GM12878 (cell line): ENCODE results near the gene POP5. TPM values are rescaled to one million over a fixed set of nuclear protein-coding genes. Genes with fewer than 3 reads are reported as not detected.

Experiments used
- ATAC-seq: fragments of 200-7000 bp; cut with Tn5 transposase; 3 replicates; pipeline ENCODE4 v1.9.1; 2020; ENCODE audit warnings: mild to moderate bottlenecking, moderate library complexity
- BruUV-seq: library from RNA; stranded (reverse); fragments of 400-500 nt; replicated peaks from 2 replicates; lab custom pipeline; 2021; lab: Mats Ljungman, UMichigan
- CTCF ChIA-PET: fragments of 300-600 bp; sonication (Branson Sonifier 250); formaldehyde crosslinking; extraction: SDS; loops from one replicate; lab custom pipeline; 2021; ENCODE audit warnings: inconsistent platforms; lab: Yijun Ruan, JAX
- POLR2A ChIA-PET: fragments of 350-600 bp; formaldehyde crosslinking; extraction: SDS; loops from one replicate; lab custom pipeline; 2021; ENCODE audit warnings: inconsistent platforms; lab: Charles Lee
- RAD21 ChIA-PET: fragments of 300-600 bp; sonication (Branson Sonifier 250); formaldehyde crosslinking; loops from one replicate; lab custom pipeline; 2023; ENCODE audit warnings: antibody characterized with exemption; ENCODE audit not compliant: unreplicated experiment; lab: Charles Lee
- SMC1A ChIA-PET: fragments of 300-600 bp; sonication (Branson Sonifier 250); formaldehyde crosslinking; loops from one replicate; lab custom pipeline; 2023; ENCODE audit not compliant: unreplicated experiment, uncharacterized antibody; lab: Charles Lee
- DNase-seq: peaks from one replicate; pipeline ENCODE4 v3.0.0-alpha.2; 2011; ENCODE audit warnings: low read depth, low spot score
- FAIRE-seq: peaks from 3 replicates; lab custom pipeline; 2011; peaks lifted over from hg19 to GRCh38; lab: Jason Lieb, UNC
- H2AFZ ChIP-seq: 2 replicates; pipeline ENCODE4 v1.6.0; 2011; ENCODE audit warnings: low read depth, low read length, control low read depth; ENCODE audit not compliant: control insufficient read depth
- H3K27ac ChIP-seq: 2 replicates; pipeline ENCODE4 v1.5.1; 2011; ENCODE audit warnings: control low read depth; ENCODE audit not compliant: control insufficient read depth, insufficient read depth
- H3K27me3 ChIP-seq, 2 experiments: replicated peaks in 1 of 2; 2 replicates each; pipeline versions ENCODE4 v1.6.0 to v1.6.1; 2011; ENCODE audit warnings: low read length in 1 of 2; ENCODE audit not compliant: control insufficient read depth in 2 of 2, insufficient read depth in 2 of 2
- H3K36me3 ChIP-seq, 2 experiments: 2 replicates each; pipeline ENCODE4 v1.5.1; 2011; ENCODE audit warnings: low read length in 1 of 2; ENCODE audit not compliant: control insufficient read depth in 2 of 2, insufficient read depth in 2 of 2
- H3K4me1 ChIP-seq: 2 replicates; pipeline ENCODE4 v1.6.1; 2011; ENCODE audit warnings: mild to moderate bottlenecking, low read length, moderate library complexity, mixed read lengths; ENCODE audit not compliant: control insufficient read depth, insufficient read depth
- H3K4me2 ChIP-seq: 2 replicates; pipeline ENCODE4 v1.6.0; 2011; ENCODE audit warnings: control low read depth; ENCODE audit not compliant: control insufficient read depth, insufficient read depth
- H3K4me3 ChIP-seq: fragments of 200-600 bp; sonication (generic); 2 replicates; pipeline ENCODE4 v1.5.1; 2016
- H3K79me2 ChIP-seq: 2 replicates; pipeline ENCODE4 v1.6.0; 2011; ENCODE audit warnings: low read length; ENCODE audit not compliant: control insufficient read depth, insufficient read depth
- H3K9ac ChIP-seq: 2 replicates; pipeline ENCODE4 v1.8.0; 2011; ENCODE audit warnings: low read length, control low read depth, mixed read lengths; ENCODE audit not compliant: control insufficient read depth, insufficient read depth
- H3K9me3 ChIP-seq: replicated peaks from 3 replicates; pipeline ENCODE4 v1.5.1; 2011; ENCODE audit warnings: mild to moderate bottlenecking, low read length; ENCODE audit not compliant: control insufficient read depth, insufficient read depth
- H4K20me1 ChIP-seq: 2 replicates; pipeline ENCODE4 v1.6.0; 2011; ENCODE audit not compliant: control insufficient read depth, insufficient read depth
- ASH2L ChIP-seq: fragments of 300-600, 200-600 bp; sonication (generic); IDR thresholded peaks from 2 replicates; pipeline ENCODE4 v1.6.1; 2017; ENCODE audit warnings: low read depth, mild to moderate bottlenecking, borderline replicate concordance
- BHLHE40 ChIP-seq, 2 experiments: fragments of 450-650 bp in 1 of 2; IDR thresholded peaks; 2 replicates each; pipeline ENCODE4 v1.6.1; 2011 to 2017; ENCODE audit warnings: low read depth in 2 of 2, borderline replicate concordance in 1 of 2, improper control_type of control experiment in 1 of 2, low read length in 1 of 2, mild to moderate bottlenecking in 1 of 2
- BRCA1 ChIP-seq: IDR thresholded peaks from 2 replicates; pipeline ENCODE4 v1.6.1; 2011; ENCODE audit warnings: low read depth, low read length, improper control_type of control experiment
- CBFB ChIP-seq: IDR thresholded peaks from 2 replicates; pipeline ENCODE4 v1.6.1; 2016; ENCODE audit warnings: antibody characterized with exemption, low read depth
- CREM ChIP-seq: IDR thresholded peaks from 2 replicates; pipeline ENCODE4 v1.6.1; 2014; ENCODE audit warnings: antibody characterized with exemption, low read depth
- GATAD2B ChIP-seq: fragments of 450-650 bp; conservative IDR thresholded peaks from 2 replicates; pipeline ENCODE4 v1.6.1; 2017; ENCODE audit warnings: low read depth, mild to moderate bottlenecking, moderate library complexity
- NFXL1 ChIP-seq: fragments of 450-650 bp; IDR thresholded peaks from 2 replicates; pipeline ENCODE4 v1.6.1; 2017; ENCODE audit warnings: antibody characterized with exemption, mild to moderate bottlenecking, borderline replicate concordance
- NFYA ChIP-seq: IDR thresholded peaks from 2 replicates; pipeline ENCODE4 v1.6.1; 2011; ENCODE audit warnings: low read depth, mild to moderate bottlenecking, low read length, improper control_type of control experiment, borderline replicate concordance
- NR2F1 ChIP-seq: fragments of 450-650 bp; conservative IDR thresholded peaks from 2 replicates; pipeline ENCODE4 v1.6.1; 2017; ENCODE audit warnings: mild to moderate bottlenecking
- RB1 ChIP-seq: fragments of 450-650 bp; formaldehyde crosslinking; IDR thresholded peaks from 2 replicates; pipeline ENCODE4 v1.6.1; 2017; ENCODE audit warnings: mild to moderate bottlenecking, borderline replicate concordance
- SIN3A ChIP-seq: IDR thresholded peaks from 2 replicates; pipeline ENCODE4 v1.6.1; 2012; ENCODE audit warnings: low read depth, low read length, improper control_type of control experiment
- WRNIP1 ChIP-seq: IDR thresholded peaks from 2 replicates; pipeline ENCODE4 v1.6.1; 2011; ENCODE audit warnings: low read depth, low read length, improper control_type of control experiment, borderline replicate concordance
- ZNF24 ChIP-seq: fragments of 450-650 bp; IDR thresholded peaks from 2 replicates; pipeline ENCODE4 v1.6.1; 2017; ENCODE audit warnings: antibody characterized with exemption, mild to moderate bottlenecking
- ZZZ3 ChIP-seq: IDR thresholded peaks from 2 replicates; pipeline ENCODE4 v1.6.1; 2011; ENCODE audit warnings: low read depth; ENCODE audit not compliant: control insufficient read depth, insufficient read length
- WGBS: methylation state at CpG from one replicate; pipeline ENCODE4 v1.1.6; 2016; ENCODE audit warnings: low lambda C conversion rate; ENCODE audit not compliant: insufficient replicate concordance, insufficient coverage; ENCODE audit errors: missing lambda C conversion rate; 5-methylcytosine and 5-hydroxymethylcytosine counted together
- in situ Hi-C: fragments of 300-500 bp; cut with MboI; formaldehyde crosslinking; loops from 9 replicates; pipeline ENCODE4 v1.14.3; 2018; ENCODE audit warnings: mixed read lengths
- intact Hi-C: fragments of 100-400 bp; cut with micrococcal nuclease; formaldehyde crosslinking; loops from one replicate; pipeline ENCODE4 v1.14.2; 2022; ENCODE audit not compliant: unreplicated experiment
- polyA plus RNA-seq, 11 experiments: library from polyadenylated mRNA; depleted of rRNA in 4 of 11; unstranded in 6 of 11; stranded (reverse) in 5 of 11; fragments of >200 nt; fragmentation: Nextera tagmentation in 4 of 11; fragmentation: Illumina TruSeq in 1 of 11; extraction: Ambion mirVana in 4 of 11; extraction: Trizol in 1 of 11; gene quantifications; 1 replicate in 1 of 11; 2 replicates in 10 of 11; pipeline versions ENCODE4 v1.2.1 to v1.2.3, GENCODE V29; 2011 to 2016; ENCODE audit warnings: inconsistent platforms in 2 of 11, missing spikeins in 2 of 11, low read depth in 1 of 11
- total RNA-seq, 4 experiments: library from RNA; depleted of rRNA in 3 of 4; stranded (reverse); fragments of >200 nt in 3 of 4; fragmentation: Illumina TruSeq in 1 of 4; extraction: Trizol in 1 of 4; gene quantifications; 2 replicates each; pipeline versions ENCODE4 v1.2.1 to v1.2.3, GENCODE V29; 2013 to 2021
- TF ChIP-seq, protein P1 (sequence below): fragments of 450-650 bp; IDR thresholded peaks from 2 replicates; pipeline ENCODE4 v1.6.1; 2017; ENCODE audit warnings: mild to moderate bottlenecking

The POP5 gene
- total and polyA plus RNA-seq, 10 of the 15 experiments (the other 5 are each of a cell fraction or from before 2014, with no cell fraction given): 50.3 to 234 (median 83.7) TPM

GRCh38 chr12:120630104-120630892 lies 49.1 kb upstream of the POP5 start:
- no peaks in the 10 kb centered on the region for H3K36me3 ChIP-seq
- no peak overlapping the region for H3K9ac ChIP-seq
- no peaks in the 10 kb centered on the region; a peak in 1 of 4 replicates for H3K27me3 ChIP-seq
- RAD21 ChIA-PET: no interaction called here
- SMC1A ChIA-PET: interaction anchor here (1.0 kb wide), 1 partner anchor 56 kb away, joined by 3 read pairs; no protein-coding TSS in a partner anchor
- H2AFZ ChIP-seq: no peak overlapping the region
- no peaks in the 10 kb centered on the region for H3K4me1 ChIP-seq
- ATAC-seq (no peak), FAIRE-seq (no peak), DNase-seq (no peak)
- in situ Hi-C loops: no loop called here
- no peaks in the 10 kb centered on the region for H3K9me3 ChIP-seq
- H4K20me1 ChIP-seq: no peaks in the 10 kb centered on the region
- WGBS: 60% methylated on average over 15 of the region's 15 CpGs
- CTCF ChIA-PET: interaction anchor here (0.8 to 1.8 kb wide), 2 partner anchors 17 kb away, joined by 3 to 4 read pairs; no protein-coding TSS in a partner anchor
- TF ChIP-seq WRNIP1 (no peak), BHLHE40 (IDR thresholded peaks at IDR 0.05; ENCODE audit: borderline replicate concordance in 1 of 2, low read depth in 2 of 2, low read length in 1 of 2) (no peak), ZNF24 (no peak), NFXL1 (no peak), ZZZ3 (no peak), SIN3A (no peak), RB1 (no peak), BRCA1 (no peak), ASH2L (no peak), CBFB (no peak), CREM (no peak), GATAD2B (no peak), NR2F1 (no peak), NFYA (no peak)
- TF ChIP-seq, protein P1, sequence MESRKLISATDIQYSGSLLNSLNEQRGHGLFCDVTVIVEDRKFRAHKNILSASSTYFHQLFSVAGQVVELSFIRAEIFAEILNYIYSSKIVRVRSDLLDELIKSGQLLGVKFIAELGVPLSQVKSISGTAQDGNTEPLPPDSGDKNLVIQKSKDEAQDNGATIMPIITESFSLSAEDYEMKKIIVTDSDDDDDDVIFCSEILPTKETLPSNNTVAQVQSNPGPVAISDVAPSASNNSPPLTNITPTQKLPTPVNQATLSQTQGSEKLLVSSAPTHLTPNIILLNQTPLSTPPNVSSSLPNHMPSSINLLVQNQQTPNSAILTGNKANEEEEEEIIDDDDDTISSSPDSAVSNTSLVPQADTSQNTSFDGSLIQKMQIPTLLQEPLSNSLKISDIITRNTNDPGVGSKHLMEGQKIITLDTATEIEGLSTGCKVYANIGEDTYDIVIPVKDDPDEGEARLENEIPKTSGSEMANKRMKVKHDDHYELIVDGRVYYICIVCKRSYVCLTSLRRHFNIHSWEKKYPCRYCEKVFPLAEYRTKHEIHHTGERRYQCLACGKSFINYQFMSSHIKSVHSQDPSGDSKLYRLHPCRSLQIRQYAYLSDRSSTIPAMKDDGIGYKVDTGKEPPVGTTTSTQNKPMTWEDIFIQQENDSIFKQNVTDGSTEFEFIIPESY: no peak
- no peaks in the 10 kb centered on the region for H3K79me2 ChIP-seq
- H3K27ac ChIP-seq: no peak overlapping the region
- no TSS peak for BruUV-seq
- POLR2A ChIA-PET: no interaction called here
- H3K4me2 ChIP-seq: no peak overlapping the region
- H3K4me3 ChIP-seq: no peak overlapping the region
- intact Hi-C loops: no loop called here
